HL-60 (cell line): ENCODE data around the gene GPC4.

ENCODE experiments used
- CTCF ChIP-seq: IDR thresholded peaks from one replicate; pipeline ENCODE4 v1.5.1; 2011; ENCODE audit warnings: low read length, control low read depth, inconsistent platforms; ENCODE audit not compliant: insufficient read depth
- POLR2AphosphoS5 ChIP-seq: IDR thresholded peaks from 2 replicates; pipeline ENCODE4 v1.6.1; 2012; ENCODE audit warnings: low read depth
- REST ChIP-seq: IDR thresholded peaks from 2 replicates; pipeline ENCODE4 v1.6.1; 2012; ENCODE audit warnings: low read depth; ENCODE audit not compliant: insufficient replicate concordance

- TF ChIP-seq POLR2AphosphoS5 (no peak), CTCF (no peak), REST (no peak)
Observed at GRCh38 chrX:133370696-133371275, 44.5 kb downstream of the GPC4 start.
